Gastrocnemius medialis (tissue), 4 donors: ENCODE data around the gene DDX41.

ENCODE experiments used
- POLR2A ChIP-seq, 2 donors: fragments of 450-650 bp; IDR thresholded peaks; one replicate each; pipeline ENCODE4 v1.6.1; 2017; ENCODE audit warnings: antibody characterized with exemption in 2 of 2, mild to moderate bottlenecking in 2 of 2, moderate library complexity in 2 of 2
- TF ChIP-seq, protein P1 (sequence below), 5 experiments: fragments of 450-650 bp in 3 of 5; fragments of 200-600 bp in 2 of 5; sonication (generic) in 2 of 5; IDR thresholded peaks in 4 of 5; conservative IDR thresholded peaks in 1 of 5; 1 replicate in 4 of 5; 2 replicates in 1 of 5; pipeline ENCODE4 v1.5.1; 2016 to 2019; ENCODE audit warnings: antibody characterized with exemption in 5 of 5, mild to moderate bottlenecking in 3 of 5, moderate library complexity in 3 of 5

DNA sequence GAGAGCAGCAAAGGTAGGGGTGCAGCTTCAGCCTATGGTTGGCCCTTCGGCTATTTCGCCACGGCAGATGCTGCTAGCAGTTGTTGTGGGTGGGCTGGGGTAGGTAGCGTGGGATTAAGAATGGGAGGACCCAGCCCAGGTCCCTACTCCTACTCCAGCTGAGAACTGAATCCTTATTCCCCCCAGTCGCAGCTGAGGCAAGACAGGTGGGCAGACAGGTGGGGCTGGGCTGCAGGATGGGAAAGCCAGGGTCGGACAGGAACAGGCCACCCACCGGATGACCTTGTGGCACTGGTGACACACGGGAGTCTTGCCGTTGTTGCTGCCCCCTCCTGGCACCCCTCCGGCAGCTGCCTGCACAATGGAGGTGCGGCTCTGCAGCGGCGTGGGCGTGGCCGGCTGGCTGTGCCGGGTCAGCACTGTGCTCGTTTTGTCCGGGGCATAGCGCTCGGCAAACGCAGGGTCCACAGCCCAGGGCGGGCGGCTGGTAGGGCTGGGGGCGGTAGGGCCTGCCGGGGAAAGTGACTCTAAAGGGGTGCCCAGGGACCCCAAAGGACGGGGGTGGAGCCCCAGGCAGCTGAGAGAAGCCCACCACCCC is 27.5 kb downstream of the DDX41 start:
- TF ChIP-seq, protein P1, sequence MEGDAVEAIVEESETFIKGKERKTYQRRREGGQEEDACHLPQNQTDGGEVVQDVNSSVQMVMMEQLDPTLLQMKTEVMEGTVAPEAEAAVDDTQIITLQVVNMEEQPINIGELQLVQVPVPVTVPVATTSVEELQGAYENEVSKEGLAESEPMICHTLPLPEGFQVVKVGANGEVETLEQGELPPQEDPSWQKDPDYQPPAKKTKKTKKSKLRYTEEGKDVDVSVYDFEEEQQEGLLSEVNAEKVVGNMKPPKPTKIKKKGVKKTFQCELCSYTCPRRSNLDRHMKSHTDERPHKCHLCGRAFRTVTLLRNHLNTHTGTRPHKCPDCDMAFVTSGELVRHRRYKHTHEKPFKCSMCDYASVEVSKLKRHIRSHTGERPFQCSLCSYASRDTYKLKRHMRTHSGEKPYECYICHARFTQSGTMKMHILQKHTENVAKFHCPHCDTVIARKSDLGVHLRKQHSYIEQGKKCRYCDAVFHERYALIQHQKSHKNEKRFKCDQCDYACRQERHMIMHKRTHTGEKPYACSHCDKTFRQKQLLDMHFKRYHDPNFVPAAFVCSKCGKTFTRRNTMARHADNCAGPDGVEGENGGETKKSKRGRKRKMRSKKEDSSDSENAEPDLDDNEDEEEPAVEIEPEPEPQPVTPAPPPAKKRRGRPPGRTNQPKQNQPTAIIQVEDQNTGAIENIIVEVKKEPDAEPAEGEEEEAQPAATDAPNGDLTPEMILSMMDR (IDR thresholded peaks at IDR 0.05 in 4 of 5, conservative IDR thresholded peaks at IDR 0.05 in 1 of 5), result no peak
- TF ChIP-seq POLR2A (IDR thresholded peaks at IDR 0.05), result no peak
